OCI-LY7 (cell line): ENCODE measurements around the gene HOXB1.

Source experiments
- CTCF ChIP-seq: fragments of 200-600 bp; sonication (generic); conservative IDR thresholded peaks from 2 replicates; pipeline ENCODE4 v1.5.1; 2014; ENCODE audit warnings: mild to moderate bottlenecking, antibody characterized with exemption, low read length, moderate library complexity, mixed read lengths
- EZH2phosphoT487 ChIP-seq: fragments of 200-600 bp; sonication (generic); IDR thresholded peaks from 2 replicates; pipeline ENCODE4 v1.6.1; 2018; ENCODE audit warnings: low read depth, borderline replicate concordance, mild to moderate bottlenecking, mixed run types, antibody characterized with exemption, low read length, moderate library complexity, mixed read lengths

GRCh38 chr17:48567209-48567608, 36.4 kb upstream of the HOXB1 start:
- TF ChIP-seq CTCF (no peak), EZH2phosphoT487 (no peak)
